SIG-M5 (cell line): ENCODE data around the gene SGK2.
"Not testable (repeated sequence)": the region's sequence is repeated elsewhere in the genome, so short reads cannot be mapped to it uniquely, and the experiment has no call there.

ENCODE experiments used
- DNase-seq: peaks from one replicate; lab custom pipeline; 2025; lab: John Stamatoyannopoulos, UW

SGK2 gene

DNA sequence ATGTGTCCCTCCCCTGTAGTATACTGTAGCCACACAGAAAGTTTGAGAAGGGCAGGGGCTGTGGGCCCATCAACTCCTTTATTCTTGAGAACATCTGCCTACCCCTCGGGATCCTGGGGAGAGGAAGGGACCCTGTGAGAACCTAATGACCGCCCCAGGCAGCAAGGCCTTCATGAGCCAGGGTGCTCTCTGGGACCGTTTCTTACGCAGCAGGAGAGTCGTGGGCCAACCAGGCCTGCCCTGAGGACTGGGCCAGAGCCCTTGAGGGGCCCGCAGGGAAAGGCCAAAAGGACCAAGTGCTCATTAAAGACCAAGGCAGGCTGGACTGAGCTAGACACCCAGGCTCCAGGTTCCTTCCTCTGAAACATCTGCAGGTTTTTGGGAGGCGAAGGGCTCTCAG is 5.2 kb downstream of the SGK2 start:
- no peak for DNase-seq

DNA sequence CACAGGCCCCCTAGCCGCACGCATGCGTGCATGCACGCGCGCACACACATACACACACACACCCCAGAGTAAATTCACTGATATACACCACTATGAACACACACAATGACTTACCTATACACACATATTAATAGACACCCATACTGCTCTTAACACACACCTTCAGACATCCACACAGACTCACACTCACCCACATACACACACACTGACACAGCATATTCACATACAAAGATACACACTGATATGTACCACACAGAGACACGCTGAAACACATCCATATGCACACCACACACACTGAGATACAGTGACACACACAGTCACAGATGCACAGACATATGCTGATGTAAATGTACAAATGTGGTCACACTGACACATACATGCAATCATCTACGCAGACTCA is 5.6 kb downstream of the SGK2 start:
- DNase-seq: no peak

DNA sequence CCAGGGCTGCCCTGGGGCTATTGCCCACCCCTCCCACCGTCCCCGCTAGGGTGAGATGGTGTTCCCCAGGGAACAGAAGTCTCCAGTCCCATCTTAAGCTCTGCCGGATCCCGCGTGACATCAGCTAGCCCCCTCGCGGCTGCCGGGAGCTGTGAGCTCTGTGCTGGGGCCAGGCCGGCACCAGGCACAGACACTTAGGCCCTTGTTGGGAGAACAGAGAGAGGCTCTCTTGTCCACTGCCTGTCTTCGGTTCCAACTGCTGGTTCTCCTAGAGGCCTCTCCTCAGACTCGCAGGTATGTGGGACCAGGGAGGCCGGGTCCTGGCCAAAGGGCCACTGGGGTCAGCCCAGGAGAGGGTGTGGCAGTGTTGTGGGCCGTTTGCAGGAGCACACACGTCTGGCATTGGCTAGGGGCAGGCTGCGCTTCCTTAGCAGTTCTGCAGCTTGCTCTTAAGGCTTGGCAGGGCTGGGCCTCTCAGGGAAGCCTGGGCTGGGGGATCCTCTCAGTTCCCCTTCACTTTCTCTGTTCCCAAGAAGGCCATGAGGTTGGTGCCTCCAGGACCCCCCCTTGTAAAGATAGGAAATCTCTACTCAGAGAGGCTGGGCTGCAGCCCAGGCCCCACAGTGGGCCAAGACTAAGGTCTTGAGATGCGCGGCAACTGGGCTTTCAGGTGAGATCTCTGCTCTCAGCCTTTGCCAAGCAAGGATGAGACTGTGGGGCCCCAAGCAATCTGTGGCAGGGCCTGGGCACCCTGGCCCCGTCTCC is 6.3 kb downstream of the SGK2 start:
- no peak for DNase-seq

DNA sequence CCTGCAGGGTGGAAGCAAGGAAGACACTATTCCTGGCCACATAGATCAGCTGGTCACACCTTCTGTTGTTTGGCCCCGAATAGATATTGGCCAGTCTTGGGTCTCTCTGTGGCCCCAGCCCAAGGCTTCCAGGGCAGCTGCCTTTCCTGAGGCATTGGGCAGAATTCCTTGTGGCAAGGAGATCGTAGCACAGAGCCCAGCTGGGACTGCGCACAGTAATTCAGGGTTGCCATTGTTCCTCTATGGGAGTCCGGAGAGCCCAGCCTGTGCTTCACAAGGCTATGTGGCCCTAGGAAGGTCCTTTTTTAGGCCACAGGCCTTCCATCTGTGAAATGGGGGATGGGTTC is 6.9 kb downstream of the SGK2 start:
- DNase-seq: no peak

DNA sequence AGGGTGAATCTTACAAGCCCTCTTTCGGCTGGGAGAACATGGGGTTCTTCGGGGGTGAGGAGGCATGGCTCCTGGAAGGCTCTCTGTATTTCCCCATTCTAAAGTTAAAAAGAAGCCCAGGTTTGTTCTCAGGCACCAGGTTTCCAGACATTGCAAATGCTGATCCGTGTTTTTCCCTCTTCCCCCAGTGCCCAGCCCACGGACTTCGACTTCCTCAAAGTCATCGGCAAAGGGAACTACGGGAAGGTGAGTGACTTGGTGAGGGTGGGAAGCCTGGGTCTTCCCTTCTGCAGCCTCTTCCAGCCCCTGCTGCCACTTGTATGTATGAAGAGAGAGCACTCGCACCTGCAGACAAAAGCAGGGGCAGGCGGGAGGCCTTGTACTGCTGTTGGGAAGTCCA is 8.7 kb downstream of the SGK2 start:
- no peak for DNase-seq

DNA sequence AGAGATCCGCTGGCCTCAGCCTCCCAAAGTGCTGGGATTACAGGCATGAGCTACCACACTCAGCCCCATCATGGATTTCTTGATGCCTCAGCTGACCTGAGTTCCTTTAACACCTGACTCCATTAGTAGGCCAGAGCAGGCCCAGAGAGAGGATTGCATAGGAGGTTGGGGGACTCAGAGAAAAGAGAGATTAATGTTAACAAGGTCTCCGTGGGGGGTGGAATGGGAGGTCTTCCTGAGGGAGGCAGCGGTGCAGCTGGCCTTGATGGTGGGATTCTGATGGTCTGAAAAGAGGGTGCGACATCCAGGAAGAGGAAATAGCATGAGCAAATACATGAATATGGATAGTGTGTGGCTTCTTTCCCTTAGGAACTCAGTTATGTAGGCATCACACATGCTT is 9.9 kb downstream of the SGK2 start:
- DNase-seq: no peak

DNA sequence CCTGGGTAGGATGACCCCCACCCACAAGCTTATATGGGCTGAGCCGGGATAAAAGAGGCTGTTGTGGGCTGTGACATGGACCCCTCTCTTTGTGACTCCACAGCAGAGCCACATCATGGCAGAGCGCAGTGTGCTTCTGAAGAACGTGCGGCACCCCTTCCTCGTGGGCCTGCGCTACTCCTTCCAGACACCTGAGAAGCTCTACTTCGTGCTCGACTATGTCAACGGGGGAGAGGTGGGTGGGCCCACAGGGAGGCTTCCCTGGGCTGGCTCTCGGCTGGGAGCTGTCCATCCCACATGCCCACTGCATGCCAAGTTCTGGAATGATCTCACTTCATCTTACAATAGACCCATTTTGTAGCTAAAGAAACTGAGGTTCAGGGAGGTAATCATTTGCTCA is 10.5 kb downstream of the SGK2 start:
- DNase-seq: no peak

DNA sequence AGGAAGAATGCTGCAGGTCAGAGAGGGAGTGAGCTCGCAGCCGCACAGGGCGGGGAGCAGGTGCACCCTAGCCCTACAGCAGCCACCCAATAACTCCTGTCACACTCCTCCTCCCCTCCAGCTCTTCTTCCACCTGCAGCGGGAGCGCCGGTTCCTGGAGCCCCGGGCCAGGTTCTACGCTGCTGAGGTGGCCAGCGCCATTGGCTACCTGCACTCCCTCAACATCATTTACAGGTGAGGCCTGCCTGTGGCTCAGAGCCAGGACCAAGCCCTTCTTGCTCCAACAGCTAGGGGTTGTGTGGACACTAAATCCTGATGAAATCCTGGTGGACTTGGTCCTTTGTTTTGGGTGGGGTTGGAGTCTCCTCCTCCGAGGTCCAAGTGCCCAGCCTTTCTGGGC is 11.7 kb downstream of the SGK2 start:
- no peak for DNase-seq

DNA sequence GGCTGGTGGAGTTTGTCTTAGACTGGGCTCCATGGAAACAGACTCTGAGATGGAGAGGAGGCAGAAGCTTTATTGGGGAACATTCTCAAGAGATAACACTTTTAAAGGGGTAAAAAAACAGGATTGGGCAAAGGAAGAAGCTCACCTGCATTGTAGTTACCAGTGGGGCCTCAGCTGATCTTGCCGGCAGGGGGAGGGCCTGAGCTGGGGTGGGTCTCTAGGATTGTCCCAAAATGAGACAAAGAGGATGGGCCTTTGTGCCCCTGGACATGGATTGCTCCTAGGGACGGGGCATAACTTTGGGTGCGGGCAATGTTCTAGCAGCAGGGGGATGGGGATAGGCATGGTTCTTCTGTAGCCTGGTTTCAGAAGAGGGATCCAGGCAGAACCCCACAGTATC is 12.5 kb downstream of the SGK2 start:
- no peak for DNase-seq

DNA sequence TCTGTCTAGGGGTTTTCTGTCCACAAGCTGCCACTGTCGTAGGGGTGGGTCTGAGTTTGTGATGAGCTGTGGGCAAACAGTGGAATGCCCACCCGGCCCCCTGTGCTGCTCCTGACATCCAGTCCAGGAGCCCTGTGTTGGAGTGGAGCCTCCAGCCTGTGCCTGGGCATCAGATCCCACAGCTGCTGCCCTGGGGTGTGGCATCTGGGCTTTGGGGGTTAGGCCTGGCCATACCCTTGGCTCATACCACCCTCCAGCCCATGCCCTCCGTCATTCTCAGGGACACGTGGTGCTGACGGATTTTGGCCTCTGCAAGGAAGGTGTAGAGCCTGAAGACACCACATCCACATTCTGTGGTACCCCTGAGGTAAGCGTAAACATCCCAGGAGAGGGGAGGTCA is 12.9 kb downstream of the SGK2 start:
- DNase-seq: no peak

DNA sequence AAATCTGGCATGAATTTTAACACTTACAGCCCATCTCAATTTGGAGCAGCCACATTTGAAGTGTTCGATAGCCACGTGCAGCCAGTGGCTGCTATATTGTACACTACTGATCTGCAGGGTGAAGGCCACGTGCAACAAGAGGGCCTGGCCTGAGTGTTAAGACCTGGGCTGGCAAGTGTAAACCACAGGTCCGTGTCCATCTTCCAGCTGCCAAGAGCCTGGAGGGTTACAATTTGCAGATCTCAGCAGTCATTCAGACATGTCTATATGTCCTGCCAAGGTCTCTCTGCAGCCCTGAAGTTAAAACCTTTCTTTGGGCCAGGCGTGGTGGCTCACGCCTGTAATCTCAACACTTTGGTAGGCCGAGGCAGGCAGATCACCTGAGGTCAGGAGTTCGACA is 14.1 kb downstream of the SGK2 start:
- DNase-seq: no peak

DNA sequence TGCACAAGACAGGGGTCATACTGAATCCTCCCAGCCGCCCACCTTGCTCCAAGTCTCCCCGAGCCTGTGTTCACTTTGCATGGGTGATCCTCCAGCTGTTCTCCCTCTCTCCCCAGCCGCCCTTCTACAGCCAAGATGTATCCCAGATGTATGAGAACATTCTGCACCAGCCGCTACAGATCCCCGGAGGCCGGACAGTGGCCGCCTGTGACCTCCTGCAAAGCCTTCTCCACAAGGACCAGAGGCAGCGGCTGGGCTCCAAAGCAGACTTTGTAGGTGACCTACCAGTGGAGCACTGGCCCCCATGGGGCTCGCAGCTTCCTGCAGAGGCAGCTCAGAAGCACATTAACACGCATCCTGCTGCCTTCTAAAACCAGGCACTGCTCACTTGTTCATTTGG is 17.3 kb downstream of the SGK2 start:
- DNase-seq: no peak

DNA sequence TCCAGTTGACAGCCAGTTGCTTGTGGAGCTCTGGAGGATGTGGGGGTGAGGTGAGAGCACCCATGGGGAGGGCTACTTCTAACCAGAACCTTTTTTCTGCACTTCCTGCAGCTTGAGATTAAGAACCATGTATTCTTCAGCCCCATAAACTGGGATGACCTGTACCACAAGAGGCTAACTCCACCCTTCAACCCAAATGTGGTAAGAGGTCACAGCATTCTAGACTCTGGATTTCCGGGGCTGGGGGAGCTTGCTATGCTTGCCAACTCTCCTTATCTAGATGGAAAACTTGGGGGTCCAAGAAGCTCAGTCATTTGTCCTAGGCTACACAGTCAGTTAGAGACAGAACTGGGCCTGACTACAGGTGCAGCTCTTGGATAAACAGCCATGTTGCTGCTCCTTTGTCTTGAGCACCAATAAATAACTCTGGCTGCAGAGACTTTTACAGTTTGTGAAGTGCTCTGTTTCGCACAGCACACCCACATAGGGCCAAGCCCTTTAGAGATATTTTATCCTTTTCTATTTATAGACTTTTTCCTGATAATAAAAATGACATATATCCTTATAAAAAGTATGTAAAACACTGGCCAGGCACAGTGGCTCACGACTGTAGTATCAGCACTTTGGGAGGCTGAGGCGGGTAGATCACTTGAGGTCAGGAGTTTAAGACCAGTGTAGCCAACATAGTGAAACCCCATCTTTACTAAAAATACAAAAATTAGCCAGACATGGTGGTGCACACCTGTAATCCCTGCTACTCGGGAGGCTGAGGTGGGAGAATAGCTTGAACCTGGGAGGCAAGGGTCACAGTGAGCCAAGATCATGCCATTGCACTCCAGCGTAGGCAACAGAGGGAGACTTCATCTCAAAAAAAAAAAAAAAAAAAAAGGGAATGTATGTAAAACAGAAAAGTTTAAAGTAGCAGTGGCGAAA is 21.3 kb downstream of the SGK2 start:
- DNase-seq: no peak

DNA sequence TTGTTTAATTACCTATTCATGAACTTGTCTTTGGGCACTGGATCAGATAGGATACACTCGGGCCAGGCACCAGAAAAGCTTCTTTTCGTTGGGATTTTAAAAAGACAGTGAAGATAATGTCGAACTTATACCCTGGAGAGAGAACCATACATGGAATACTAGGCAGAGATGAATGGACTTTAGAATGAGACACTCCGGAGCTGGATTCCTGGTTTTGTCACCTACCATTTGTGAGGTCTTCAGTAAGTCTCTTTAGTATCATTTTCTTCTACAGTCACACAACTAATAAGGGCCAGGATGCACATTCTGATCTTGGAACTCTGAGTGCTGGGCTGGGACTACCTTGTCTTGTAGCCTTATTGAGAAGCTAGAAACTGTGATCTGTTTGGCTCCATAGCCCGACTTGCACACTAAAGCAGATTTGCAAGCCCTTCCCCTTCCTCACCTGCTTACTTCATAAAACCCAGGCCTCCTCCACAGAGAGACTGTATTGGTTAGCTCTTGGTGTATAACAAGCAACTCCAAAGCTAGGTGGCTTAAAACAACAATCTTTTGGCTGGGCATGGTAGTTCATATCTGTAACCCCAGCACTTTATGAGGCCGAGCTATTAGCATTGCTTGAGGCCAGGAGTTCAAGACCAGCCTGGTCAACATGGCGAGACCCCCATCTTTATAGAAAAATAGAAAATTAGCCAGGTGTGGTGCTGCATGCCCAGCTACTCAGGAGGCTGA is 24.5 kb downstream of the SGK2 start:
- DNase-seq: no peak

DNA sequence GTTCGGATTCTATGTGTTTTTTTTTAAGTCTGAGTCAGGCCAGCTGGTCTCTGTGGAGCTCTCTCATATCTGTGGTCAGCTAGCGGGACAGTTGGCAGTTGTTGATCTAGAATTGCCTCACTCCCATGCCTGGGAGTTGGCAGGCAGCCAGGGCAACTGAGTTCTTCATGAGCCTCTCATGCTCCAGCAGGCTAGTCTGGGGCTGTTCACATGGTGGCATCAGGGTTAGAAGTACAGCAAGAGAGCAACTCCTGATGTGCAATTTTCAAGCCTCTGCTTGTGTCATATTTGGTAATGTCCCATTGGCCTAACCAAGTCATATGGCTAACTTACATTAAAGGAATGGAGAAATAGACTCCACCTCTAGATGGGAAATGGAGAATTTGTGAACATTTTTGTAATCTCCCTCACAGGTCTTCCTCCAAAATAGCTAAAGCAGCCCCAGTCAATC is 25.2 kb downstream of the SGK2 start:
- no peak for DNase-seq

DNA sequence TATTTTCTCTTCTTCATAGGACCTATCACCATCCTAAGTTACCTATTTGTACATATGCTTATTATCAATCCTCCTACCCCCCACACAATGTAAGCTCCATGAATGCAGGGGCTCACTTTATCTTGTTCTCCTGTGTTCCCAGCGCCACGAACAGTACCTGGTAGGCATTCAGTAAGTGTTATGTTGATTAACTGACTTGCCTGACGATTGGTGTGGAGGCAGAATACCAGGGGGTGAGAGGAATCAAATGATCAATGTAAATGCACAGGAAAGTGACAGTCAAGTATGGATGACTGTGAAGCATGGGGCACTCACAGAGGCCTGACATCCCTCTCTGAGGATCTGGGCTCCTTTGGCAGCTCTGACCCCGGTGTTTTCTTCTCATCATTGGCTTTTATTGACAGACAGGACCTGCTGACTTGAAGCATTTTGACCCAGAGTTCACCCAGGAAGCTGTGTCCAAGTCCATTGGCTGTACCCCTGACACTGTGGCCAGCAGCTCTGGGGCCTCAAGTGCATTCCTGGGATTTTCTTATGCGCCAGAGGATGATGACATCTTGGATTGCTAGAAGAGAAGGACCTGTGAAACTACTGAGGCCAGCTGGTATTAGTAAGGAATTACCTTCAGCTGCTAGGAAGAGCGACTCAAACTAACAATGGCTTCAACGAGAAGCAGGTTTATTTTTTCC is 25.8 kb downstream of the SGK2 start:
- no peak for DNase-seq

DNA sequence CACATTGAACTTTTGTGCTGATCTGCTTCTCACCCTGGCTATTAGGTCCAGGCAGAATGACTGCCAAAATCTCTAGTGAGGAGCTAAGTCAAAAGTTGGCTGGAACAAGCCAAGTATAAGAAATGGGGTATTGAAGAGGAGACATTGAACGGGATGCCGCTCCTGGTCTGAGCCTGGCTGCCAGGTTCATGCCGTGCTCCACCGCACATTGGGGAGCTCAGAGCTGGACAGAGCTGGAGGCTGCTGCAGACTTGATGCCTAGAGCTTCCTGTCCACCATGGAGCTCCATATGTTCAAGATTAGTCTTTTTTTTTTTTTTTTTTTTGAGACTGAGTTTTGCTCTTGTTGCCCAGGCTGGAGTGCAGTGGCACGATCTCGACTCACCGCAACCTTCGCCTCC is 27.8 kb downstream of the SGK2 start:
- DNase-seq: no peak

DNA sequence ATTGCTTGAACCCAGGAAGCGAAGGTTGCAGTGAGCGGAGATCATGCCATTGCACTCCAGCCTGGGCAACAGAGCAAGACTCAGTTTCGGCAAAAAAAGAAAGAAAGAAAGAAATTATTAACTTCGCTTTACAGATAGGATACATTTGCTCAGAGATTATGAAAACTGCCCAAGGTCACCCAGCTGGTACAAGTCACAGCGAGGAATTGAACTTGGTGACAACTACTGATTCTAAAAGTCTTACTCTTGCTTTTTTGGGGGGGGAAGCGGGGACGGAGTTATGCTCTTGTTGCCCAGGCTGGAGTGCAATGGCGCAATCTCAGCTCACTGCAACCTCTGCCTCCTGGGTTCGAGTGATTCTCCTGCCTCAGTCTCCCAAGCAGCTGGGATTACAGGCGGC is 29.7 kb downstream of the SGK2 start:
- DNase-seq: not testable (repeated sequence)

DNA sequence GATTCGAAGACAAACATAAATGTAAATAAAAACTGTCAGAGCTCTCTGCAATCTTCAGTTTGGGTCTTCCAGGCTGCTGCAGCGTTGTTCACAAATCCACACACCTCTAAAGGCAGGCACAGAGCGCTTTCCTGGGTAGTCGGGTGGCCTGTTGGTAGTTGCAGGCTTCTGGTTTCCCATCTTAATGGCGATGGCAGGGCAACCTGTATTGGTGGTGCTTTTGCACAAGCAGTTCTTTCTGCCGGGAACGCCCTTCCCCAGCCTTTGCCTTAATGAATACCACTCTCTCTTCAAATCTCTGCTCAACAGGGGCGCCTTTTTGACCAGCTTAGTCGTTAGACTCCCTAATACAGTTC is 31.2 kb downstream of the SGK2 start:
- DNase-seq: no peak

DNA sequence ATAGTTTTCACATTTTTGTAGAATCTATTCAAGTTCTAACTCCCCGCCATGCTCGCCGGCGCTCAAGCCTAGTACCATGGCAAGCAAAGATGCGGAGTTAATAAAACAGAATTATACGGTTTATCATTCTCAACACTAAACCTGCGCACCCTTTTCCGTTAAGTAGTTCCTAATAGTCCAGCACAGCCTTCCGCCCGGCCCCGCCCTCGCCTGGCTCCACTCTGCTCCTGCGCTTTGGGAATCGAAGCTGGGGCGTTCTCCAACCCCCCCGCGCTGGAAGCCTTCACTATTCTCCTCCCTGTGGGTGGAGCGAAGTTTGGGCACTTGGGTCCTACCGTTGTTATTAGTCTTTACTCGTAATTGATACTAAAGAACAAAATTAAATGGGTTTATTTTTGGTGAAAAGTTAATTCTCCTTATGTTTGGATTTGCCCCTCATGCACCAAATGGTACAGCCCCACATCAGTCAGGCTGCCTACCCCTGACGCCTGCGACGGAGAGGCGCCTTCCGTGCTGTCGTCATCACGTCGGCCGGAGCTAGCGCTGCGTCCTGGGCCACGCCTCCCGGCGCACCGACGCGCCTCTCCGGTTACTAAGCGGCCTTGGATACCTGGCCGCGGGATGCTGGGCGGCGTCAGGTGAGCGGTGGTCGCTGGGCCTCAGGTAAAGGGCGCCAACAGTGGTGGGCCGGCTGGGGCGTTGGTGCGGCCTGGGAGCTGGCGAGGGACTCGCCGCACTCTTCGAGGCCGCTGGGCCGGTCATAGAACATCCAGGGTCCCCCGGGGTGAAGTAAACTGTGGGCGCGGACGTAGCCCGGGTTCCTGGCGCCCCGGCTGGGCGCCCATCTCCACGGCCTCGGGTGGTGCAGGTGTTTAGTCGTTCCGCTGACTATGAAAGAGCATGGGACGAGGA is 31.8 kb downstream of the SGK2 start, which contains the start of gene IFT52:
Gene IFT52 (plus strand): TSS at position 546 of the 912 bp plus-strand sequence. CDS start 3,762 bp downstream, outside the sequence.
- peak; percentile 49 for DNase-seq

DNA sequence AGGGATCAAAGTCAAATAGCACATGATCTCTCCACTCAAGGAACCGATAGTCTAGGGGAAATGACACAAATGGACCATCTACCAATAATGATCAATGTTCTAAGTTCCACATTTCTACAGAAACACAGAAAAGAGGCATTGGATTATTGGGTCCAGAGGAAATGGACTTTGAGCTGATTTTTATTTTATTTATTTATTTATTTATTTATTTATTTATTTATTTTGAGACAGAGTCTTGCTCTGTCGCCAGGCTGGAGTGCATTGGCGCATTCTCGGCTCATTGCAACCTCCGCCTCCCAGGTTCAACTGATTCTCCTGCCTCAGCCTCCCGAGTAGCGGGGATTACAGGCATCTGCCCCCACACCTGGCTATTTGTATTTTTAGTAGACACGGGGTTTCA is 43.1 kb downstream of the SGK2 start:
- DNase-seq: not testable (repeated sequence)
